GM12891 (cell line): Measurements from ENCODE around the gene TAF8.
"Not testable (repeated sequence)": the region's sequence is repeated elsewhere in the genome, so short reads cannot be mapped to it uniquely, and the experiment has no call there.

Source experiments
- POLR2A ChIP-seq: IDR thresholded peaks from 2 replicates; pipeline ENCODE4 v1.6.1; 2011; ENCODE audit warnings: low read depth, low read length, control low read depth
- POLR2AphosphoS5 ChIP-seq: IDR thresholded peaks from 2 replicates; pipeline ENCODE4 v1.6.1; 2011; ENCODE audit warnings: low read depth, low read length, control low read depth

DNA sequence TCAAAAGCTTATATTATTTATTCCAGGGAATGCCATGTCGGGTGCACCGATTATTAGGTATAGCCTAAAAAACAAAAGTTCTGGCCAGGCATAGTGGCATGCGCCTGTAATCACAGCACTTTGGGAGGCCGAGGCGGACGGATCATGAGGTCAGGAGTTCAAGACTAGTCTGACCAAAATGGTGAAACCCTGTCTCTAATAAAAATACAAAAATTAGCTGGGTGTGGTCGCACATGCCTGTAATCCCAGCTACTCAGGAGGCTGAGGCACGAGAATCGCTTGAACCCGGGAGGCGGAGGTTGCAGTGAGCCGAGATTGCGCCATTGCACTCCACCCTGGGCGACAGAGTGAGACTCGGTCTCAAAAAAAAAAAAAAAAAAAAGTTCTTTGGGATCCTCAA lies 12.7 kb upstream of the TAF8 start:
- not testable (repeated sequence) for TF ChIP-seq POLR2A, POLR2AphosphoS5
